Measurements from ENCODE around the gene COX11. TPM values are rescaled to one million over a fixed set of nuclear protein-coding genes. Genes with fewer than 3 reads are reported as not detected.

Gene COX11, protein sequence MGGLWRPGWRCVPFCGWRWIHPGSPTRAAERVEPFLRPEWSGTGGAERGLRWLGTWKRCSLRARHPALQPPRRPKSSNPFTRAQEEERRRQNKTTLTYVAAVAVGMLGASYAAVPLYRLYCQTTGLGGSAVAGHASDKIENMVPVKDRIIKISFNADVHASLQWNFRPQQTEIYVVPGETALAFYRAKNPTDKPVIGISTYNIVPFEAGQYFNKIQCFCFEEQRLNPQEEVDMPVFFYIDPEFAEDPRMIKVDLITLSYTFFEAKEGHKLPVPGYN
- 26.0 and 52.0 TPM in 2 replicates for total RNA-seq

DNA sequence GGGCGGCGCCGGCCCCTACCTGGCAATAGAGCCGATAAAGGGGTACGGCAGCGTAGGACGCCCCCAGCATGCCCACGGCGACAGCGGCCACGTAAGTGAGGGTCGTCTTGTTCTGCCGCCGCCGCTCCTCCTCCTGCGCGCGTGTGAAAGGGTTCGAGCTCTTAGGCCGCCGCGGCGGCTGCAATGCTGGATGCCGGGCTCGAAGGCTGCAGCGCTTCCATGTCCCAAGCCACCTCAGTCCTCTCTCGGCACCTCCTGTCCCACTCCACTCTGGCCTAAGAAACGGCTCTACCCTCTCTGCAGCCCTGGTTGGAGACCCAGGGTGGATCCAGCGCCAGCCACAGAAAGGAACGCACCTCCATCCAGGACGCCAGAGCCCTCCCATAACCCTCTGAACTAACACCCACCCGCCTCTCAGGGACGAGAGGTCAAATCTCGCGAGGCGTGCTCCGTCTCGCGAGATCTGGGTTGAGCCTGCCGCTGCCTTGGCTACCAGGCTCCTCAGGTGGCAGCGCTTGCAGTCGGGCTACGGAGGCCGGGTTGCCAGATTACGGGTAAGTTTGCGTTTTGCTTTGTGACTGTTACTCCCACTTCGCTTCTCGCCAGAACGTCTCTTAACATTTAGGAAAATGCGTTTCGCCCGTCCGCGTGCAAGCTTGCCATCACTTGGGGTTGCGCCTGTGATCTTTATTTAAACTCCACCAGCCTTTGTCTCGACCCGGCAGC lies at the start of gene COX11, which contains the start of gene STXBP4:
Gene COX11 (minus strand): TSS at position 393 of the 726 bp plus-strand sequence. CDS start 8 bp downstream, at position 385.
Gene STXBP4 (plus strand): TSS at position 504 of the 726 bp plus-strand sequence. CDS start 17,455 bp downstream, outside the sequence.

Other genes starting within 250 kb of the COX11 start
- 54.8 and 90.2 TPM in 2 replicates for gene TOM1L1, start 67.8 kb downstream of the COX11 start, total RNA-seq
- 5.8 and 19.2 TPM in 2 replicates for gene STXBP4, start 111 bp upstream of the COX11 start, total RNA-seq

All from hair follicular keratinocyte (primary cell).